GM19193 (cell line): ENCODE data around the gene CHRND.

Source experiments
- POLR2A ChIP-seq: IDR thresholded peaks from 4 replicates; pipeline ENCODE4 v1.6.1; 2011; ENCODE audit not compliant: insufficient read depth, insufficient read length; ENCODE audit errors: extremely low read depth

The CHRND gene

GRCh38 chr2:232525791-232526371, at the start of gene CHRND:
CHRND (plus strand) TSS chr2:232526160; CDS start chr2:232526216, 56 bp downstream.
- TF ChIP-seq POLR2A = no peak

- no peak for TF ChIP-seq POLR2A
These were observed 49.2 kb upstream of the CHRND start for GRCh38 chr2:232476791-232477190.

- no peak for TF ChIP-seq POLR2A
These were observed 48.0 kb upstream of the CHRND start for GRCh38 chr2:232477751-232478510.

GRCh38 chr2:232478571-232479340, 47.2 kb upstream of the CHRND start:
- no peak for TF ChIP-seq POLR2A

- no peak for TF ChIP-seq POLR2A
These were observed 46.4 kb upstream of the CHRND start for GRCh38 chr2:232479341-232480200.

GRCh38 chr2:232480201-232481190, 45.5 kb upstream of the CHRND start:
- no peak for TF ChIP-seq POLR2A

GRCh38 chr2:232481322-232482140, 44.4 kb upstream of the CHRND start:
- TF ChIP-seq POLR2A = no peak

- no peak for TF ChIP-seq POLR2A
These were observed 43.4 kb upstream of the CHRND start for GRCh38 chr2:232482301-232483238.

- no peak for TF ChIP-seq POLR2A
These were observed 42.5 kb upstream of the CHRND start for GRCh38 chr2:232483311-232483922.

- TF ChIP-seq POLR2A = no peak
These were observed 41.9 kb upstream of the CHRND start for GRCh38 chr2:232483923-232484627.
